GM06990 (cell line): ENCODE data around the gene MIA2.

Experiments
- DNase-seq: peaks from one replicate; pipeline ENCODE4 v3.0.0-alpha.2; 2011; ENCODE audit not compliant: insufficient read length; ENCODE audit errors: extremely low read depth
- H3K27me3 ChIP-seq: replicated peaks from 2 replicates; pipeline ENCODE4 v1.6.0; 2011; ENCODE audit warnings: low read length; ENCODE audit not compliant: control insufficient read depth, insufficient read depth
- H3K36me3 ChIP-seq: 2 replicates; pipeline ENCODE4 v1.5.1; 2011; ENCODE audit warnings: low read length; ENCODE audit not compliant: control insufficient read depth, insufficient read depth
- H3K4me3 ChIP-seq: replicated peaks from 2 replicates; pipeline ENCODE4 v1.5.1; 2011; ENCODE audit warnings: low read depth, mild to moderate bottlenecking, control low read depth, low read length
- CTCF ChIP-seq: IDR thresholded peaks from 2 replicates; pipeline ENCODE4 v1.5.1; 2011; ENCODE audit warnings: low read length, control low read depth, mild to moderate bottlenecking, inconsistent platforms; ENCODE audit not compliant: insufficient read depth, poor library complexity, severe bottlenecking

MIA2 gene

GRCh38 chr14:39233680-39234326, at the start of gene MIA2:
MIA2 (plus strand) TSS chr14:39233915; CDS start chr14:39234115, 200 bp downstream.
- no peaks in the 10 kb centered on the region for H3K36me3 ChIP-seq
- TF ChIP-seq CTCF = no peak
- H3K27me3 ChIP-seq = no peaks in the 10 kb centered on the region
- DNase-seq = no peak
- H3K4me3 ChIP-seq = no peak within 1 kb of the TSS

- no peak for DNase-seq
- no peak overlapping the region for H3K4me3 ChIP-seq
- H3K36me3 ChIP-seq = peaks cover 21% of the 10 kb centered on the region
- TF ChIP-seq CTCF = no peak
- H3K27me3 ChIP-seq = no peaks in the 10 kb centered on the region
These were observed 49.0 kb upstream of the MIA2 start for GRCh38 chr14:39184628-39185255.

- H3K27me3 ChIP-seq = no peaks in the 10 kb centered on the region
- no peak overlapping the region for H3K4me3 ChIP-seq
- DNase-seq = no peak
- H3K36me3 ChIP-seq = peaks cover 19% of the 10 kb centered on the region
- TF ChIP-seq CTCF = no peak
These were observed 48.3 kb upstream of the MIA2 start for GRCh38 chr14:39185256-39186049.

GRCh38 chr14:39186941-39187525, 46.7 kb upstream of the MIA2 start:
- Histone ChIP-seq H3K36me3 (peaks cover 11% of the 10 kb centered on the region), H3K27me3 (no peaks in the 10 kb centered on the region)
- DNase-seq = no peak

More at GRCh38 chr14:39186941-39187525, 46.7 kb upstream of the MIA2 start:
- no peak for TF ChIP-seq CTCF
- H3K4me3 ChIP-seq = no peak overlapping the region
